HepG2 (cell line): ENCODE measurements around the gene IGLON5. TPM values are rescaled to one million over a fixed set of nuclear protein-coding genes. Genes with fewer than 3 reads are reported as not detected.

ENCODE experiments used
- ATF7-NPFF ChIP-seq: sonication (generic); formaldehyde crosslinking; IDR thresholded peaks from 2 replicates; pipeline ENCODE4 v1.8.1; 2023; ENCODE audit warnings: mild to moderate bottlenecking, low read depth, missing genetic modification reagents, moderate library complexity
- HOMEZ ChIP-seq: IDR thresholded peaks from 2 replicates; pipeline ENCODE4 v1.6.1; 2016; ENCODE audit warnings: low read depth
- PHF5A ChIP-seq: IDR thresholded peaks from one replicate; pipeline ENCODE4 v1.6.1; 2018; ENCODE audit warnings: low read depth, missing genetic modification reagents; ENCODE audit not compliant: unreplicated experiment
- ZNF142 ChIP-seq: sonication (generic); formaldehyde crosslinking; IDR thresholded peaks from 2 replicates; pipeline ENCODE4 v1.4.0; 2020; ENCODE audit warnings: missing genetic modification reagents
- ZNF280D ChIP-seq: sonication (generic); formaldehyde crosslinking; IDR thresholded peaks from 2 replicates; pipeline ENCODE4 v1.5.1; 2020; ENCODE audit warnings: mild to moderate bottlenecking, missing genetic modification reagents
- ZNF512 ChIP-seq: sonication (generic); formaldehyde crosslinking; IDR thresholded peaks from 2 replicates; pipeline ENCODE4 v1.4.0; 2020; ENCODE audit warnings: mild to moderate bottlenecking, missing genetic modification reagents
- ZNF609 ChIP-seq: sonication (generic); formaldehyde crosslinking; IDR thresholded peaks from 2 replicates; pipeline ENCODE4 v1.4.0; 2020; ENCODE audit warnings: mild to moderate bottlenecking, missing genetic modification reagents, borderline replicate concordance
- ZNF644 ChIP-seq: IDR thresholded peaks from 2 replicates; pipeline ENCODE4 v1.6.1; 2016; ENCODE audit warnings: low read depth
- ZNF709 ChIP-seq: sonication (generic); formaldehyde crosslinking; IDR thresholded peaks from 2 replicates; pipeline ENCODE4 v1.5.0; 2020; ENCODE audit warnings: mild to moderate bottlenecking, missing genetic modification reagents
- ZNF766 ChIP-seq: sonication (generic); formaldehyde crosslinking; IDR thresholded peaks from 2 replicates; pipeline ENCODE4 v1.5.0; 2020; ENCODE audit warnings: missing genetic modification reagents, borderline replicate concordance
- ZSCAN31 ChIP-seq: sonication (generic); formaldehyde crosslinking; IDR thresholded peaks from 2 replicates; pipeline ENCODE4 v1.5.0; 2020; ENCODE audit warnings: low read depth, mild to moderate bottlenecking, missing genetic modification reagents
- polyA plus RNA-seq, 8 experiments: library from polyadenylated mRNA; depleted of rRNA in 3 of 8; stranded (reverse) in 7 of 8; unstranded in 1 of 8; fragments of >200 nt; fragmentation: Illumina TruSeq in 4 of 8; extraction: Trizol in 4 of 8; gene quantifications; 2 replicates each; pipeline versions ENCODE4 v1.2.1 to v1.2.3, GENCODE V29; 2011 to 2016; ENCODE audit warnings: low read depth in 4 of 8, missing spikeins in 1 of 8, mixed read lengths in 1 of 8; ENCODE audit not compliant: insufficient read depth in 1 of 8
- total RNA-seq, 5 experiments: library from RNA; depleted of rRNA; stranded (reverse); fragments of >200 nt; fragmentation: Illumina TruSeq; extraction: Trizol; gene quantifications; 2 replicates each; pipeline ENCODE4 v1.2.3, GENCODE V29; 2016; ENCODE audit warnings: low read depth in 1 of 5

IGLON5 gene
- total and polyA plus RNA-seq, 2 of the 13 experiments (the other 11 are each of a cell fraction or from before 2014, with no cell fraction given), result 0.04 to 5.7 TPM

- TF ChIP-seq ZNF142 (CRISPR knock-in tag) (no peak), ATF7-NPFF (CRISPR knock-in tag) (no peak), PHF5A (CRISPR knock-in tag) (no peak), ZSCAN31 (CRISPR knock-in tag) (no peak), ZNF609 (peak; percentile 83), ZNF280D (CRISPR knock-in tag) (no peak), ZNF709 (CRISPR knock-in tag) (no peak), ZNF766 (CRISPR knock-in tag) (no peak), ZNF644 (CRISPR knock-in tag) (0 out of 2 replicates have a peak, but pooled peaks have one; percentile 36), HOMEZ (CRISPR knock-in tag) (0 out of 2 replicates have a peak, but pooled peaks have one; percentile 44), ZNF512 (CRISPR knock-in tag) (no peak)
Measured at GRCh38 chr19:51356159-51356801, 44.8 kb downstream of the IGLON5 start (continued).
